CD4-positive, CD25-positive, alpha-beta regulatory T cell (primary cell): ENCODE data around the gene COPZ2. TPM values are rescaled to one million over a fixed set of nuclear protein-coding genes. Genes with fewer than 3 reads are reported as not detected.
"Not testable (repeated sequence)": the region's sequence is repeated elsewhere in the genome, so short reads cannot be mapped to it uniquely, and the experiment has no call there.

Experiments
- ATAC-seq, 2 donors: fragments of 150-1000 bp; cut with Tn5 transposase; one replicate each; pipeline ENCODE4 v1.10.0; 2021; ENCODE audit warnings: low read depth in 2 of 2, moderate number of reproducible peaks in 2 of 2, moderate library complexity in 1 of 2
- DNase-seq, 3 donors: peaks; one replicate each; pipeline versions ENCODE4 v3.0.0 to v3.0.0-alpha.2; 2012 to 2022; ENCODE audit warnings: mixed read lengths in 1 of 3
- H3K27ac ChIP-seq: one replicate; pipeline ENCODE4 v1.7.0; 2013; ENCODE audit warnings: mild to moderate bottlenecking, low read length; ENCODE audit not compliant: insufficient read depth, poor library complexity, severe bottlenecking
- H3K27me3 ChIP-seq: one replicate; pipeline ENCODE4 v1.7.0; 2013; ENCODE audit warnings: low read length; ENCODE audit not compliant: control insufficient read depth, insufficient read depth
- H3K36me3 ChIP-seq: one replicate; pipeline ENCODE4 v1.7.0; 2013; ENCODE audit warnings: mild to moderate bottlenecking, low read length, moderate library complexity; ENCODE audit not compliant: control insufficient read depth, insufficient read depth
- H3K4me1 ChIP-seq: 2 replicates; pipeline ENCODE4 v1.7.0; 2013; ENCODE audit warnings: mild to moderate bottlenecking, low read length; ENCODE audit not compliant: insufficient read depth, control insufficient read depth, poor library complexity, severe bottlenecking
- H3K4me3 ChIP-seq: one replicate; pipeline ENCODE4 v1.7.0; 2013; ENCODE audit warnings: low read depth, mild to moderate bottlenecking, low read length, moderate library complexity
- H3K9me3 ChIP-seq, 2 experiments: 1 replicate in 1 of 2; 2 replicates in 1 of 2; pipeline ENCODE4 v1.7.0; 2013; ENCODE audit warnings: low read length in 2 of 2, mild to moderate bottlenecking in 1 of 2, moderate library complexity in 1 of 2; ENCODE audit not compliant: control insufficient read depth in 2 of 2
- H3K27ac Mint-ChIP-seq, 3 donors: one replicate each; pipeline ENCODE4 v1.8.0; 2020 to 2022; ENCODE audit warnings: mild to moderate bottlenecking in 3 of 3, mixed read lengths in 3 of 3, moderate library complexity in 2 of 3
- H3K27me3 Mint-ChIP-seq: one replicate; pipeline ENCODE4 v1.8.0; 2022; ENCODE audit warnings: mild to moderate bottlenecking, mixed read lengths
- H3K36me3 Mint-ChIP-seq: one replicate; pipeline ENCODE4 v1.8.0; 2020; ENCODE audit warnings: mixed read lengths
- H3K4me1 Mint-ChIP-seq, 4 donors: one replicate each; pipeline ENCODE4 v1.8.0; 2020 to 2022; ENCODE audit warnings: mixed read lengths in 4 of 4, mild to moderate bottlenecking in 1 of 4
- H3K4me3 Mint-ChIP-seq, 4 donors: one replicate each; pipeline ENCODE4 v1.8.0; 2020 to 2022; ENCODE audit warnings: mild to moderate bottlenecking in 4 of 4, mixed read lengths in 4 of 4, moderate library complexity in 3 of 4
- H3K9me3 Mint-ChIP-seq, 7 donors: one replicate each; pipeline ENCODE4 v1.8.0; 2020 to 2022; ENCODE audit warnings: mixed read lengths in 7 of 7, mild to moderate bottlenecking in 3 of 7, moderate library complexity in 2 of 7
- polyA plus RNA-seq, 4 donors: library from polyadenylated mRNA; unstranded; fragments of 300-500 nt; fragmentation: Illumina TruSeq; gene quantifications; one replicate each; pipeline ENCODE4 v1.2.3, GENCODE V29; 2021
- total RNA-seq: library from RNA; stranded (reverse); gene quantifications from one replicate; pipeline ENCODE4 v1.2.3, GENCODE V29; 2022

The COPZ2 gene
- total and polyA plus RNA-seq, 5 donors from 2014 or later = 0.55 to 4.1 (median 1.8) TPM

DNA sequence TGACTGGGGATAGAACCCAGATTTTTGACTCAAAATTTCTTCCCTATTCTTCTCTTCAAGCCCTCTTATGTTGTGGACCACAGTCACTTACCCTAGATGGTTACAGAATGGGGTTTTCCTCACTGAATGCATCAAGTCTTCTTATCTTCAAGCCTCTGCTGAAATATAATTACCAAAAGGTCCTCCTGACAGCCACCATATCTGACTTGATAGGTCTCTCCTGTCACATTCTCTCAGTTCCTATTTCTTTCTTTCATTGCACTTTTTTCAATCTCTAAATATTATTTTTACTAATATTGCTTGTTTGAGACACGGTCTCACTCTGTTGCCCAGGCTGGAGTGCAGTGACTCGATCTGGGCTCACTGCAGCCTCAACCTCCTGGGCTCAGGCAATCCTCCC is 1.1 kb upstream of the COPZ2 start:
- no peaks in the 10 kb centered on the region for H3K36me3 Mint-ChIP-seq
- DNase-seq (no peak), ATAC-seq (no peak)
- peaks cover 0 to 12% (median 7%) of the 10 kb centered on the region in 4 donors for H3K4me1 Mint-ChIP-seq
- peaks cover 15% of the 10 kb centered on the region for H3K27me3 ChIP-seq
- H3K27ac ChIP-seq = no peak overlapping the region
- peaks cover 0 to 1% (median 0%) of the 10 kb centered on the region in 7 donors for H3K9me3 Mint-ChIP-seq
- H3K9me3 ChIP-seq = no peaks in the 10 kb centered on the region
- H3K36me3 ChIP-seq = no peaks in the 10 kb centered on the region
- H3K4me3 ChIP-seq = no peak overlapping the region
- H3K27me3 Mint-ChIP-seq = peaks cover 59% of the 10 kb centered on the region
- H3K4me3 Mint-ChIP-seq = peak overlapping the region in 3 of 4 donors; percentile 45 to 87 (median 78)
- peak overlapping the region in 1 of 3 donors; percentile 18 for H3K27ac Mint-ChIP-seq
- H3K4me1 ChIP-seq = peaks cover 14% of the 10 kb centered on the region

- peak overlapping the region; percentile 26 for H3K4me3 ChIP-seq
These were observed 284 bp upstream of the COPZ2 start for GRCh38 chr17:48037838-48038323.

GRCh38 chr17:48036693-48037035 is 933 bp downstream of the COPZ2 start:
- H3K27ac ChIP-seq = no peak overlapping the region
- H3K36me3 ChIP-seq = no peaks in the 10 kb centered on the region
- H3K4me1 ChIP-seq = peaks cover 14% of the 10 kb centered on the region
- ATAC-seq (no peak), DNase-seq (no peak)
- Mint-ChIP-seq H3K36me3 (no peaks in the 10 kb centered on the region), H3K27ac (no peak overlapping the region), H3K4me1 (peaks cover 0 to 12% (median 7%) of the 10 kb centered on the region in 4 donors), H3K4me3 (peak overlapping the region; percentile 72 to 87 (median 86)), H3K9me3 (peaks cover 0 to 1% (median 0%) of the 10 kb centered on the region in 7 donors), H3K27me3 (peaks cover 67% of the 10 kb centered on the region)
- peaks cover 23% of the 10 kb centered on the region for H3K27me3 ChIP-seq
- H3K9me3 ChIP-seq = no peaks in the 10 kb centered on the region
- H3K4me3 ChIP-seq = no peak overlapping the region

More at GRCh38 chr17:48037838-48038323, 284 bp upstream of the COPZ2 start:
- Histone ChIP-seq H3K27ac (no peak overlapping the region), H3K36me3 (no peaks in the 10 kb centered on the region), H3K9me3 (no peaks in the 10 kb centered on the region), H3K4me1 (peaks cover 14% of the 10 kb centered on the region), H3K27me3 (peaks cover 19% of the 10 kb centered on the region)
- Mint-ChIP-seq H3K27ac (no peak overlapping the region), H3K4me1 (peaks cover 0 to 12% (median 7%) of the 10 kb centered on the region in 4 donors), H3K27me3 (peaks cover 67% of the 10 kb centered on the region), H3K36me3 (no peaks in the 10 kb centered on the region), H3K9me3 (peaks cover 0 to 1% (median 0%) of the 10 kb centered on the region in 7 donors), H3K4me3 (peak overlapping the region; percentile 78 to 94 (median 88))
- DNase-seq (peak in 1 of 3 donors; percentile 13), ATAC-seq (no peak)

GRCh38 chr17:48034734-48035133 is 2.9 kb downstream of the COPZ2 start:
- H3K9me3 Mint-ChIP-seq, DNase-seq, H3K9me3 ChIP-seq, H3K36me3 ChIP-seq, H3K4me3 ChIP-seq, ATAC-seq, H3K36me3 Mint-ChIP-seq, H3K27ac ChIP-seq: not testable (repeated sequence)
- H3K27me3 ChIP-seq = peaks cover 26% of the 10 kb centered on the region
- Mint-ChIP-seq H3K4me3 (peak overlapping the region in 1 of 4 donors; percentile 23), H3K27me3 (peaks cover 73% of the 10 kb centered on the region), H3K4me1 (peaks cover 0 to 12% (median 7%) of the 10 kb centered on the region in 4 donors), H3K27ac (peak overlapping the region in 1 of 3 donors; percentile 20)
- peaks cover 14% of the 10 kb centered on the region for H3K4me1 ChIP-seq

DNA sequence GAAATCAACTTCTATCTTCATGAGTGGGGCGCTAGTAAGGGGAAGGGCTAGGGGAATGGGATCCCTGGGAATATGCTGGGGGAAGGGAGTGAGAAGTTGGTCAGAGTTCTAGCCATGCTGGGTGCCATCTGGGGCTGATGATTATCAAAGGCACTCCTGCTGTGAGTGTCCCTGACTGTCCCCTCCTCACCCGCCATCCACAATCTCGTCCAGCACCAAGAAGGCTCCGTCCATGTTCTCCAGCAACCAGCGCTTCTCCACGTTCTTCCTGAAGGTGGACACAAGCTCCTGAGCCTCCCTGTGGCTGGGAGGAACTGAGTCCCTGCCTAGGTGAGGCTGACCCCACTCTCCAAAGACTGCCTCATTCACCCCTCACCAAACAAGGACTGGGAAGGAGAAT is 5.6 kb downstream of the COPZ2 start:
- Mint-ChIP-seq H3K4me1 (peaks cover 0 to 4% (median 2%) of the 10 kb centered on the region in 4 donors), H3K27me3 (peaks cover 63% of the 10 kb centered on the region), H3K36me3 (no peaks in the 10 kb centered on the region), H3K9me3 (peaks cover 0 to 1% (median 0%) of the 10 kb centered on the region in 7 donors), H3K4me3 (no peak overlapping the region), H3K27ac (no peak overlapping the region)
- no peaks in the 10 kb centered on the region for H3K9me3 ChIP-seq
- H3K36me3 ChIP-seq = no peaks in the 10 kb centered on the region
- no peak overlapping the region for H3K27ac ChIP-seq
- ATAC-seq (no peak), DNase-seq (no peak)
- H3K27me3 ChIP-seq = peaks cover 19% of the 10 kb centered on the region
- H3K4me1 ChIP-seq = peaks cover 5% of the 10 kb centered on the region
- H3K4me3 ChIP-seq = no peak overlapping the region

GRCh38 chr17:48030531-48030930 is 7.1 kb downstream of the COPZ2 start:
- Mint-ChIP-seq H3K9me3 (peaks cover 0 to 1% (median 0%) of the 10 kb centered on the region in 7 donors), H3K36me3 (no peaks in the 10 kb centered on the region), H3K27ac (no peak overlapping the region), H3K27me3 (peaks cover 51% of the 10 kb centered on the region), H3K4me3 (peak overlapping the region in 1 of 4 donors; percentile 55), H3K4me1 (peaks cover 0 to 19% (median 9%) of the 10 kb centered on the region in 4 donors)
- Histone ChIP-seq H3K4me1 (peaks cover 9% of the 10 kb centered on the region), H3K27ac (no peak overlapping the region), H3K4me3 (no peak overlapping the region), H3K9me3 (no peaks in the 10 kb centered on the region), H3K36me3 (no peaks in the 10 kb centered on the region), H3K27me3 (peaks cover 14% of the 10 kb centered on the region)
- no peak for DNase-seq
- ATAC-seq = no peak

GRCh38 chr17:48028736-48029135 is 8.9 kb downstream of the COPZ2 start:
- H3K4me1 ChIP-seq = peaks cover 25% of the 10 kb centered on the region
- no peak overlapping the region for H3K4me3 Mint-ChIP-seq
- no peaks in the 10 kb centered on the region for H3K9me3 ChIP-seq
- H3K27me3 Mint-ChIP-seq = peaks cover 53% of the 10 kb centered on the region
- ATAC-seq (no peak), DNase-seq (no peak)
- H3K27me3 ChIP-seq = peaks cover 11% of the 10 kb centered on the region
- H3K4me1 Mint-ChIP-seq = peaks cover 6 to 32% (median 20%) of the 10 kb centered on the region in 4 donors
- H3K27ac ChIP-seq = no peak overlapping the region
- H3K4me3 ChIP-seq = no peak overlapping the region
- no peaks in the 10 kb centered on the region for H3K36me3 Mint-ChIP-seq
- no peaks in the 10 kb centered on the region for H3K36me3 ChIP-seq
- peaks cover 0 to 2% (median 0%) of the 10 kb centered on the region in 7 donors for H3K9me3 Mint-ChIP-seq
- H3K27ac Mint-ChIP-seq = no peak overlapping the region
